GM12801 (cell line): ENCODE measurements around the gene RPUSD3.

ENCODE experiments used
- CTCF ChIP-seq: IDR thresholded peaks from one replicate; pipeline ENCODE4 v1.5.1; 2011; ENCODE audit warnings: control low read depth; ENCODE audit not compliant: insufficient read length; ENCODE audit errors: extremely low read depth

Gene RPUSD3

GRCh38 chr3:9846231-9846630 lies 2.4 kb upstream of the RPUSD3 start:
- TF ChIP-seq CTCF: no peak

- no peak for TF ChIP-seq CTCF
Observed at GRCh38 chr3:9841015-9841414, 2.8 kb downstream of the RPUSD3 start.

- no peak for TF ChIP-seq CTCF
Observed at GRCh38 chr3:9838856-9839255, 5.0 kb downstream of the RPUSD3 start.

- no peak for TF ChIP-seq CTCF
Observed at GRCh38 chr3:9837701-9838582, 5.9 kb downstream of the RPUSD3 start.

GRCh38 chr3:9834520-9835380 lies 9.1 kb downstream of the RPUSD3 start:
- TF ChIP-seq CTCF: no peak

- TF ChIP-seq CTCF: no peak
Observed at GRCh38 chr3:9833078-9833477, 10.7 kb downstream of the RPUSD3 start.

GRCh38 chr3:9831253-9831652 lies 12.6 kb downstream of the RPUSD3 start:
- no peak for TF ChIP-seq CTCF
